ENCODE measurements around the gene WDR1.

DNA sequence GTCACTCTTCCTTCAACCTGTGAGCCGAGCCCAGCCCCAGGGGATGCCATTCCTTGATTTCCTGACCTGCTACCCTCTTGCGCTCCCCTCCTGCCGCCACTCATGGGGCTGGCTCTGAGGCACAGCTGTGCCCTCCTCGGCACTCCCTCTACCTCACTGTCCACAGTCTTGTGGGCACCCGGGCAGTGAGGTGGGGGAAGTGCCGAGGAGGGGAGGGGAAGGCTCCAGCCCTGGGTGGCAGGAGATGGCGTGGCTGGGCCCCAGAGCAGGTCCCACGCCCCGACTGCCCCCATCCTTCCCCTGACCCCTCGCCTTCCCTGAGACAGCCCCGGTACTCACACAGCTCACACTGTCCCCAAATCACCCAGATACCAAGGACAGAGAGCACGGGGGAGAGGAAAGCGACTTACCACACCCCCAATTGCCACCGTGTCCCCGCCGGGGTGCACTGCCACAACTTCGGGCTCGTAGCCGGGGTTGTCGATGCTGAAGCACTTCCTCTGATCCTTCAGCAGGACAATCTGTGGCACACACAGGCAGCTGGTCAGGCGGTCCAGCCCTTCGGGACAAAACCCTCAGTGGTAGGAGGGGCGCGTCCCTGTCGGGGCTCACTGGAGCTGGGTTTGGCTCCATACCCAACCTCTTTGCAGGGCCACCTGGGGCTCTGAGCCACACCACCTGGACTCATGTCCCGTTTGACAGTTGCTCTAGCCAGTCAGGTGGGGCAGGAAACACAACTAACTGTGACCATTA lies 37.9 kb downstream of the WDR1 start:
- TF ChIP-seq POLR2AphosphoS5 (IDR thresholded peaks at IDR 0.05; ENCODE audit: low read depth, low read length) (no peak), NRF1 (IDR thresholded peaks at IDR 0.05; ENCODE audit: low read depth, low read length) (no peak), SMC3 (IDR thresholded peaks at IDR 0.05; ENCODE audit: low read depth, low read length) (no peak), RFX5 (IDR thresholded peaks at IDR 0.05; ENCODE audit: low read length) (no peak), EP300 (IDR thresholded peaks at IDR 0.05; ENCODE audit: borderline replicate concordance in 1 of 2, low read depth in 1 of 2, low read length in 1 of 2) (no peak), MXI1 (IDR thresholded peaks at IDR 0.05; ENCODE audit: low read depth, low read length) (no peak), USF2 (IDR thresholded peaks at IDR 0.05; ENCODE audit: borderline replicate concordance, low read depth, low read length) (no peak), MAX (IDR thresholded peaks at IDR 0.05; ENCODE audit: low read depth) (no peak), SIN3A (IDR thresholded peaks at IDR 0.05; ENCODE audit: borderline replicate concordance, low read depth, low read length) (no peak)
- TF ChIP-seq, protein P1, sequence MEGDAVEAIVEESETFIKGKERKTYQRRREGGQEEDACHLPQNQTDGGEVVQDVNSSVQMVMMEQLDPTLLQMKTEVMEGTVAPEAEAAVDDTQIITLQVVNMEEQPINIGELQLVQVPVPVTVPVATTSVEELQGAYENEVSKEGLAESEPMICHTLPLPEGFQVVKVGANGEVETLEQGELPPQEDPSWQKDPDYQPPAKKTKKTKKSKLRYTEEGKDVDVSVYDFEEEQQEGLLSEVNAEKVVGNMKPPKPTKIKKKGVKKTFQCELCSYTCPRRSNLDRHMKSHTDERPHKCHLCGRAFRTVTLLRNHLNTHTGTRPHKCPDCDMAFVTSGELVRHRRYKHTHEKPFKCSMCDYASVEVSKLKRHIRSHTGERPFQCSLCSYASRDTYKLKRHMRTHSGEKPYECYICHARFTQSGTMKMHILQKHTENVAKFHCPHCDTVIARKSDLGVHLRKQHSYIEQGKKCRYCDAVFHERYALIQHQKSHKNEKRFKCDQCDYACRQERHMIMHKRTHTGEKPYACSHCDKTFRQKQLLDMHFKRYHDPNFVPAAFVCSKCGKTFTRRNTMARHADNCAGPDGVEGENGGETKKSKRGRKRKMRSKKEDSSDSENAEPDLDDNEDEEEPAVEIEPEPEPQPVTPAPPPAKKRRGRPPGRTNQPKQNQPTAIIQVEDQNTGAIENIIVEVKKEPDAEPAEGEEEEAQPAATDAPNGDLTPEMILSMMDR (IDR thresholded peaks at IDR 0.05) = no peak
- TF ChIP-seq, protein P2, sequence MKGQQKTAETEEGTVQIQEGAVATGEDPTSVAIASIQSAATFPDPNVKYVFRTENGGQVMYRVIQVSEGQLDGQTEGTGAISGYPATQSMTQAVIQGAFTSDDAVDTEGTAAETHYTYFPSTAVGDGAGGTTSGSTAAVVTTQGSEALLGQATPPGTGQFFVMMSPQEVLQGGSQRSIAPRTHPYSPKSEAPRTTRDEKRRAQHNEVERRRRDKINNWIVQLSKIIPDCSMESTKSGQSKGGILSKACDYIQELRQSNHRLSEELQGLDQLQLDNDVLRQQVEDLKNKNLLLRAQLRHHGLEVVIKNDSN (IDR thresholded peaks at IDR 0.05; ENCODE audit: borderline replicate concordance, low read depth) = no peak

Data from SK-N-SH (cell line).